Medulla oblongata (tissue), 1 donor: ENCODE measurements around the gene SLC38A3.

Experiments used
- DNase-seq: peaks from one replicate; pipeline ENCODE4 v3.0.0-alpha.2; 2015; ENCODE audit errors: extremely low spot score

Gene SLC38A3

GRCh38 chr3:50204804-50205412 is at the start of gene SLC38A3:
Gene SLC38A3 (plus strand): TSS chr3:50205271. CDS start chr3:50214200, 8,929 bp downstream.
- peak; percentile 35 for DNase-seq

GRCh38 chr3:50155491-50155878 is 49.6 kb upstream of the SLC38A3 start:
- no peak for DNase-seq

GRCh38 chr3:50155891-50156290 is 49.2 kb upstream of the SLC38A3 start:
- DNase-seq = no peak

- no peak for DNase-seq
Observed at GRCh38 chr3:50156549-50157493, 48.2 kb upstream of the SLC38A3 start.

GRCh38 chr3:50157827-50158529 is 47.1 kb upstream of the SLC38A3 start:
- no peak for DNase-seq

GRCh38 chr3:50158530-50159146 is 46.4 kb upstream of the SLC38A3 start:
- no peak for DNase-seq

GRCh38 chr3:50160561-50160983 is 44.5 kb upstream of the SLC38A3 start:
- no peak for DNase-seq

GRCh38 chr3:50161320-50161719 is 43.8 kb upstream of the SLC38A3 start:
- no peak for DNase-seq

GRCh38 chr3:50162034-50162883 is 42.8 kb upstream of the SLC38A3 start:
- no peak for DNase-seq

GRCh38 chr3:50163572-50164455 is 41.3 kb upstream of the SLC38A3 start:
- peak; percentile 36 for DNase-seq

GRCh38 chr3:50164481-50164880 is 40.6 kb upstream of the SLC38A3 start:
- DNase-seq = no peak

GRCh38 chr3:50164984-50165909 is 39.8 kb upstream of the SLC38A3 start:
- DNase-seq = peak; percentile 57

GRCh38 chr3:50165910-50166538 is 39.0 kb upstream of the SLC38A3 start:
- peak; percentile 54 for DNase-seq

GRCh38 chr3:50166620-50167019 is 38.5 kb upstream of the SLC38A3 start:
- DNase-seq = no peak

- DNase-seq = no peak
Observed at GRCh38 chr3:50167069-50167840, 37.8 kb upstream of the SLC38A3 start.

GRCh38 chr3:50167841-50168209 is 37.2 kb upstream of the SLC38A3 start:
- no peak for DNase-seq

GRCh38 chr3:50168388-50168787 is 36.7 kb upstream of the SLC38A3 start:
- no peak for DNase-seq

- DNase-seq = no peak
Observed at GRCh38 chr3:50168791-50169190, 36.3 kb upstream of the SLC38A3 start.
